Vagina (tissue), 2 donors: Measurements from ENCODE around the gene TMEM30A.

Experiments
- CTCF ChIP-seq, 3 experiments: fragments of 450-650 bp in 2 of 3; fragments of 200-600 bp in 1 of 3; sonication (generic) in 1 of 3; IDR thresholded peaks; one replicate each; pipeline ENCODE4 v1.5.1; 2017 to 2019; ENCODE audit warnings: antibody characterized with exemption in 3 of 3, mild to moderate bottlenecking in 2 of 3, moderate library complexity in 2 of 3
- POLR2AphosphoS5 ChIP-seq, 2 donors: sonication (generic); formaldehyde crosslinking; IDR thresholded peaks; one replicate each; pipeline ENCODE4 v1.9.0; 2017; ENCODE audit warnings: antibody characterized with exemption in 2 of 2, mild to moderate bottlenecking in 2 of 2, low read depth in 1 of 2; ENCODE audit not compliant: insufficient read depth in 1 of 2

GRCh38 chr6:75283907-75284631 is 523 bp downstream of the TMEM30A start:
- TF ChIP-seq CTCF (IDR thresholded peaks at IDR 0.05) (no peak), POLR2AphosphoS5 (IDR thresholded peaks at IDR 0.05; ENCODE audit: insufficient read depth in 1 of 2, low read depth in 1 of 2) (no peak)
